ENCODE results near the gene DENND10. TPM values are rescaled to one million over a fixed set of nuclear protein-coding genes. Genes with fewer than 3 reads are reported as not detected.

Gene DENND10
- total RNA-seq, 1 experiment from 2014 or later: 27.2 TPM

- intact Hi-C loops (cut with micrococcal nuclease): no loop called here
- no peak overlapping the region for H3K27ac Mint-ChIP-seq (ENCODE audit: low read depth, unreplicated experiment)
- no peaks in the 10 kb centered on the region for H3K27me3 Mint-ChIP-seq (ENCODE audit: insufficient read depth, unreplicated experiment)
- CTCF ChIA-PET: interaction anchor here (1.3 kb wide), 1 partner anchor 10 kb away, joined by 3 read pairs; no protein-coding TSS in a partner anchor
- no peak overlapping the region for H3K4me3 Mint-ChIP-seq (ENCODE audit: unreplicated experiment)
- DNase-seq (ENCODE audit: unreplicated experiment): no peak
- POLR2A ChIA-PET: interaction anchor here (0.7 to 1.7 kb wide), 3 partner anchors 11 to 113 kb away, joined by 3 to 5 read pairs (median 3); no protein-coding TSS in a partner anchor
- BruUV-seq (replicated peaks): no TSS peak
- TF ChIP-seq, protein P1, sequence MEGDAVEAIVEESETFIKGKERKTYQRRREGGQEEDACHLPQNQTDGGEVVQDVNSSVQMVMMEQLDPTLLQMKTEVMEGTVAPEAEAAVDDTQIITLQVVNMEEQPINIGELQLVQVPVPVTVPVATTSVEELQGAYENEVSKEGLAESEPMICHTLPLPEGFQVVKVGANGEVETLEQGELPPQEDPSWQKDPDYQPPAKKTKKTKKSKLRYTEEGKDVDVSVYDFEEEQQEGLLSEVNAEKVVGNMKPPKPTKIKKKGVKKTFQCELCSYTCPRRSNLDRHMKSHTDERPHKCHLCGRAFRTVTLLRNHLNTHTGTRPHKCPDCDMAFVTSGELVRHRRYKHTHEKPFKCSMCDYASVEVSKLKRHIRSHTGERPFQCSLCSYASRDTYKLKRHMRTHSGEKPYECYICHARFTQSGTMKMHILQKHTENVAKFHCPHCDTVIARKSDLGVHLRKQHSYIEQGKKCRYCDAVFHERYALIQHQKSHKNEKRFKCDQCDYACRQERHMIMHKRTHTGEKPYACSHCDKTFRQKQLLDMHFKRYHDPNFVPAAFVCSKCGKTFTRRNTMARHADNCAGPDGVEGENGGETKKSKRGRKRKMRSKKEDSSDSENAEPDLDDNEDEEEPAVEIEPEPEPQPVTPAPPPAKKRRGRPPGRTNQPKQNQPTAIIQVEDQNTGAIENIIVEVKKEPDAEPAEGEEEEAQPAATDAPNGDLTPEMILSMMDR (IDR thresholded peaks at IDR 0.05; ENCODE audit: unreplicated experiment): no peak
- H3K9me3 Mint-ChIP-seq (ENCODE audit: unreplicated experiment): no peaks in the 10 kb centered on the region
- no peaks in the 10 kb centered on the region for H3K4me1 Mint-ChIP-seq (ENCODE audit: insufficient read depth, unreplicated experiment)
- peaks cover 84% of the 10 kb centered on the region for H3K36me3 Mint-ChIP-seq (ENCODE audit: insufficient read depth, unreplicated experiment)
Observed at GRCh38 chr10:119120875-119121274, 17.0 kb downstream of the DENND10 start.

DNA sequence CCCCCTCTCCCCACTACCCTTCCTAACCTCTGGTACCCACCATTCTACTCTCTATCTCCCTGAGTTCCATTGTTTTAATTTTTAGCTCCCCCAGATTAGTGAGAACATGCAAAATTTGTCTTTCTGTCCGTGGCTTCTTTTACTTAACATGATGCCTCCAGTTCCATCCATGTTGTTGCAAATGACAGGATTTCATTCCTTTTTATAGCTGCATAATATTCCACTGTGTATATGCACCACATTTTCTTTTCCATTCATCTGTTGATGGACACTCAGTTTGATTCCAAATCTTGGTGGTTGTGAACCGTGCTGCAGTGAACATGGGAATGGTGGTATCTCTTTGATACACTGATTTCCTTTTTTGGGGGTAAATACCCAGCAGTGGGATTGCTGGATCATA, 22.0 kb downstream of the DENND10 start:
- H3K27ac Mint-ChIP-seq (ENCODE audit: low read depth, unreplicated experiment): no peak overlapping the region
- no peak for DNase-seq (ENCODE audit: unreplicated experiment)
- peaks cover 98% of the 10 kb centered on the region for H3K36me3 Mint-ChIP-seq (ENCODE audit: insufficient read depth, unreplicated experiment)
- H3K27me3 Mint-ChIP-seq (ENCODE audit: insufficient read depth, unreplicated experiment): no peaks in the 10 kb centered on the region
- CTCF ChIA-PET: interaction anchor here (0.6 to 0.7 kb wide), 3 partner anchors 45 to 952 kb away, joined by 3 to 4 read pairs (median 3); no protein-coding TSS in a partner anchor
- intact Hi-C loops (cut with micrococcal nuclease): no loop called here
- H3K4me1 Mint-ChIP-seq (ENCODE audit: insufficient read depth, unreplicated experiment): no peaks in the 10 kb centered on the region
- BruUV-seq (replicated peaks): no TSS peak
- POLR2A ChIA-PET: interaction anchor here (0.7 kb wide), 1 partner anchor 283 kb away, joined by 3 read pairs; no protein-coding TSS in a partner anchor
- TF ChIP-seq, protein P1 (IDR thresholded peaks at IDR 0.05; ENCODE audit: unreplicated experiment): no peak
- H3K9me3 Mint-ChIP-seq (ENCODE audit: unreplicated experiment): no peaks in the 10 kb centered on the region
- H3K4me3 Mint-ChIP-seq (ENCODE audit: unreplicated experiment): no peak overlapping the region

- Mint-ChIP-seq H3K27ac (ENCODE audit: low read depth, unreplicated experiment) (no peak overlapping the region), H3K9me3 (ENCODE audit: unreplicated experiment) (no peaks in the 10 kb centered on the region), H3K4me1 (ENCODE audit: insufficient read depth, unreplicated experiment) (no peaks in the 10 kb centered on the region), H3K36me3 (ENCODE audit: insufficient read depth, unreplicated experiment) (peaks cover 98% of the 10 kb centered on the region), H3K27me3 (ENCODE audit: insufficient read depth, unreplicated experiment) (no peaks in the 10 kb centered on the region), H3K4me3 (ENCODE audit: unreplicated experiment) (no peak overlapping the region)
- ChIA-PET CTCF (no interaction called here), POLR2A (no interaction called here)
- DNase-seq (ENCODE audit: unreplicated experiment): no peak
- intact Hi-C loops (cut with micrococcal nuclease): no loop called here
- TF ChIP-seq, protein P1 (IDR thresholded peaks at IDR 0.05; ENCODE audit: unreplicated experiment): no peak
- no TSS peak for BruUV-seq (replicated peaks)
Observed at GRCh38 chr10:119129721-119130120, 25.8 kb downstream of the DENND10 start.

DNA sequence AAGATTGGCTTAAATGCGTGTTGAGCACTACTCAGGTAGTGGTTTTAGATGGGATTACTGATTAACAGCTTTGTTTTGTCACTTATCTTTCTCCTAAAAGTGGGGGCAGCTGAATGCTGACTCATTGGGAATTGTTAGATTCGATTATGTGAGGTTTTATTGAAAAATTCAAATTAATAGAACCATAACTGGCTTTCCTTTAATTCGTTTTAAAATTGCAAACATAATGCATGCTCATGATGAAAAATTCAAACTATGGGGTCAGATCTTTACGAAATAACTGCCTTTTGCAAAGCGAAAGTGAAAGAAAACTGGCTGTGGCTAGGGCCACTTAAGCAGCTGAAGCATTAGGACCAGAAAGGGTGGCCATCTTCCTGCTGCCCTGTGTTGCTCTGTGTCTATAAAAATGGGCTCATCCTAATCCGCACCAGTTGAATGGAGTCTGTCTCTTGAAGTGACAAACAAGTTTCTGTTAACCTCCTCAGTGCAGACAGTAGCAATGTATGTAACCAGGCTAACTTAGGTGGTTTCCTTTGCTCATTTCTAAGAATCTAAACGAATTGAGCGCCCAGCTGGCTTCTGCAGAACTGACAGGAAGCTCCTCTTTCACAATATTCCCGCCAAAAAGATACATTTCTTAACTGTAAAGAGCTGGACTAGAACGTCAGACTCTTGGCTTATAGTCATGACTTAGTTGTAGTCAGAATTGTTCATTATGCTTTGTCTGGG, 27.8 kb downstream of the DENND10 start:
- ChIA-PET CTCF (interaction anchor here (0.6 kb wide), 1 partner anchor 370 kb away, joined by 3 read pairs; no protein-coding TSS in a partner anchor), POLR2A (interaction anchor here (1.0 to 1.5 kb wide), 5 partner anchors 10 to 52 kb away, joined by 3 to 8 read pairs (median 5); no protein-coding TSS in a partner anchor)
- Mint-ChIP-seq H3K36me3 (ENCODE audit: insufficient read depth, unreplicated experiment) (peaks cover 96% of the 10 kb centered on the region), H3K27ac (ENCODE audit: low read depth, unreplicated experiment) (peak overlapping the region; percentile 16), H3K27me3 (ENCODE audit: insufficient read depth, unreplicated experiment) (no peaks in the 10 kb centered on the region), H3K4me3 (ENCODE audit: unreplicated experiment) (no peak overlapping the region), H3K4me1 (ENCODE audit: insufficient read depth, unreplicated experiment) (peaks cover 8% of the 10 kb centered on the region), H3K9me3 (ENCODE audit: unreplicated experiment) (no peaks in the 10 kb centered on the region)
- intact Hi-C loops (cut with micrococcal nuclease): no loop called here
- TF ChIP-seq, protein P1 (IDR thresholded peaks at IDR 0.05; ENCODE audit: unreplicated experiment): no peak
- DNase-seq (ENCODE audit: unreplicated experiment): peak; percentile 22
- BruUV-seq (replicated peaks): no TSS peak

Data from MCF 10A (cell line).